SK-N-SH treated with all-trans-retinoic acid at 6 μM for 48 hours (cell line): ENCODE measurements around the gene ANKLE2.

Source experiments
- ATAC-seq: fragments of 200-7000 bp; cut with Tn5 transposase; 3 replicates; pipeline ENCODE4 v1.9.1; 2020; ENCODE audit warnings: mild to moderate bottlenecking, moderate library complexity
- ARNTL ChIP-seq: fragments of 450-650 bp; formaldehyde crosslinking; IDR thresholded peaks from 2 replicates; pipeline ENCODE4 v1.5.0; 2020; ENCODE audit warnings: low read depth, mild to moderate bottlenecking, moderate library complexity, borderline replicate concordance
- BACH2 ChIP-seq: fragments of 250-450 bp; sonication (Bioruptor Pico); IDR thresholded peaks from 2 replicates; pipeline ENCODE4 v1.9.0; 2021; ENCODE audit warnings: mild to moderate bottlenecking, borderline replicate concordance
- CREB5 ChIP-seq: fragments of 250-450 bp; sonication (Bioruptor Pico); IDR thresholded peaks from 2 replicates; pipeline ENCODE4 v1.5.1; 2020; ENCODE audit warnings: low read depth, mild to moderate bottlenecking, moderate library complexity
- CSDC2 ChIP-seq: fragments of 250-450 bp; sonication (Bioruptor Pico); IDR thresholded peaks from 2 replicates; pipeline ENCODE4 v1.5.0; 2020; ENCODE audit warnings: mild to moderate bottlenecking, moderate library complexity
- ESRRG ChIP-seq: fragments of 250-450 bp; sonication (Bioruptor Pico); IDR thresholded peaks from 2 replicates; pipeline ENCODE4 v1.6.1; 2021; ENCODE audit warnings: mild to moderate bottlenecking
- GLIS3 ChIP-seq: fragments of 250-450 bp; sonication (Bioruptor Pico); IDR thresholded peaks from 2 replicates; pipeline ENCODE4 v1.5.0; 2020; ENCODE audit warnings: mild to moderate bottlenecking, moderate library complexity
- OSR1 ChIP-seq: fragments of 250-450 bp; sonication (Bioruptor Pico); IDR thresholded peaks from 2 replicates; pipeline ENCODE4 v1.8.0; 2022; ENCODE audit warnings: moderate library complexity, mild to moderate bottlenecking, inconsistent platforms
- PATZ1 ChIP-seq: fragments of 250-450 bp; sonication (Bioruptor Pico); IDR thresholded peaks from 2 replicates; pipeline ENCODE4 v1.8.0; 2020; ENCODE audit warnings: mild to moderate bottlenecking, moderate library complexity, borderline replicate concordance
- POU6F1 ChIP-seq: fragments of 250-450 bp; sonication (Bioruptor Pico); IDR thresholded peaks from 2 replicates; pipeline ENCODE4 v1.8.0; 2021; ENCODE audit warnings: low read depth, mild to moderate bottlenecking, moderate library complexity, borderline replicate concordance
- PPARA ChIP-seq: fragments of 250-450 bp; sonication (Bioruptor Pico); IDR thresholded peaks from 2 replicates; pipeline ENCODE4 v1.5.0; 2020; ENCODE audit warnings: mild to moderate bottlenecking, borderline replicate concordance
- RARB ChIP-seq: fragments of 250-450 bp; sonication (Bioruptor Pico); IDR thresholded peaks from 2 replicates; pipeline ENCODE4 v1.8.0; 2021; ENCODE audit warnings: mild to moderate bottlenecking, moderate library complexity
- SNAI2 ChIP-seq: fragments of 250-450 bp; sonication (Bioruptor Pico); IDR thresholded peaks from 2 replicates; pipeline ENCODE4 v1.5.0; 2020; ENCODE audit warnings: mild to moderate bottlenecking, moderate library complexity
- TCF4 ChIP-seq: fragments of 250-450 bp; sonication (Bioruptor Pico); IDR thresholded peaks from 2 replicates; pipeline ENCODE4 v1.8.0; 2021; ENCODE audit warnings: mild to moderate bottlenecking, moderate library complexity, borderline replicate concordance
- TOX ChIP-seq: fragments of 250-450 bp; sonication (Bioruptor Pico); IDR thresholded peaks from 2 replicates; pipeline ENCODE4 v1.8.0; 2021; ENCODE audit warnings: mild to moderate bottlenecking, moderate library complexity, borderline replicate concordance
- TSHZ2 ChIP-seq: fragments of 250-450 bp; sonication (Bioruptor Pico); IDR thresholded peaks from 2 replicates; pipeline ENCODE4 v1.5.0; 2020; ENCODE audit warnings: mild to moderate bottlenecking, moderate library complexity
- ZC3H10 ChIP-seq: fragments of 250-450 bp; sonication (Bioruptor Pico); IDR thresholded peaks from 2 replicates; pipeline ENCODE4 v1.5.1; 2021; ENCODE audit warnings: mild to moderate bottlenecking, moderate library complexity
- ZFP3 ChIP-seq: fragments of 250-450 bp; sonication (Bioruptor Pico); IDR thresholded peaks from 2 replicates; pipeline ENCODE4 v1.5.0; 2020; ENCODE audit warnings: mild to moderate bottlenecking, moderate library complexity
- ZFP30 ChIP-seq: fragments of 450-650 bp; formaldehyde crosslinking; IDR thresholded peaks from 2 replicates; pipeline ENCODE4 v1.5.0; 2022; ENCODE audit warnings: mild to moderate bottlenecking, moderate library complexity
- ZNF565 ChIP-seq: fragments of 450-650 bp; formaldehyde crosslinking; conservative IDR thresholded peaks from 2 replicates; pipeline ENCODE4 v1.5.0; 2020; ENCODE audit warnings: low read depth, mild to moderate bottlenecking, moderate library complexity
- ZNF70 ChIP-seq: fragments of 450-650 bp; formaldehyde crosslinking; IDR thresholded peaks from 2 replicates; pipeline ENCODE4 v1.5.0; 2020; ENCODE audit warnings: mild to moderate bottlenecking, moderate library complexity
- ZNF8 ChIP-seq: fragments of 450-650 bp; formaldehyde crosslinking; IDR thresholded peaks from 2 replicates; pipeline ENCODE4 v1.5.0; 2020; ENCODE audit warnings: mild to moderate bottlenecking, moderate library complexity

The ANKLE2 gene

GRCh38 chr12:132766380-132767085 is 4.9 kb upstream of the ANKLE2 start:
- TF ChIP-seq BACH2 (CRISPR knock-in tag) (no peak), CSDC2 (CRISPR knock-in tag) (no peak), OSR1 (CRISPR knock-in tag) (no peak), PATZ1 (CRISPR knock-in tag) (no peak), TSHZ2 (CRISPR knock-in tag) (no peak), ESRRG (CRISPR knock-in tag) (no peak), PPARA (no peak), RARB (CRISPR knock-in tag) (no peak), ARNTL (no peak), ZNF70 (CRISPR knock-in tag) (no peak), TOX (CRISPR knock-in tag) (no peak), ZFP3 (CRISPR knock-in tag) (no peak), ZNF565 (no peak), ZNF8 (no peak), SNAI2 (CRISPR knock-in tag) (no peak)
- peak; percentile 25 for ATAC-seq

GRCh38 chr12:132765361-132765760 is 3.7 kb upstream of the ANKLE2 start:
- no peak for ATAC-seq
- TF ChIP-seq OSR1 (CRISPR knock-in tag) (no peak), RARB (CRISPR knock-in tag) (no peak), ZFP30 (CRISPR knock-in tag) (no peak), BACH2 (CRISPR knock-in tag) (no peak), SNAI2 (CRISPR knock-in tag) (no peak), ZNF8 (no peak), CREB5 (no peak), ZFP3 (CRISPR knock-in tag) (no peak), CSDC2 (CRISPR knock-in tag) (no peak), GLIS3 (CRISPR knock-in tag) (no peak), TOX (CRISPR knock-in tag) (no peak), POU6F1 (CRISPR knock-in tag) (no peak), TCF4 (CRISPR knock-in tag) (no peak), ZNF70 (CRISPR knock-in tag) (no peak), PPARA (no peak), ESRRG (CRISPR knock-in tag) (no peak), ZNF565 (no peak), ZC3H10 (CRISPR knock-in tag) (no peak), ARNTL (no peak), PATZ1 (CRISPR knock-in tag) (no peak)
